DMS 273 (cell line): ENCODE data around the gene DNMT3B.

Experiments
- DNase-seq: peaks from one replicate; lab custom pipeline; 2025; ENCODE audit not compliant: unreplicated experiment; lab: John Stamatoyannopoulos, UW

The DNMT3B gene

DNA sequence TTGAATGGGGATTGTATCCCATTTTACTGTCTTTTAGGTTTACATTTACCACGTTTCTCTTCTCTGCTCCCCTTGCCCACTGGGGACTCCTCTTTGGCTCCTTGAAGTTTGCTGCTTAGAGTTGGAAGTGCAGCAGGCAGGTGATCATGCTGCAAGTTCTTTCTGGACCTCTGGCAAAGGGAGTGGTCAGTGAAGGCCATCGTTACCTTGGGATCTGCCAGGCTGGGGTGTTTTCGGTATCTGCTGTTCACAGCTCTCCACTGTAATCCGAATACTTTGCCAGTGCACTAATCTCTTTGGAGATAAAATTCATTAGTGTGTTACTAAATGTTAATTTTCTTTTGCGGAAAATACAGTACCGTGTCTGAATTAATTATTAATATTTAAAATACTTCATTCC lies 87.4 kb downstream of the DNMT3B start:
- no peak for DNase-seq

DNA sequence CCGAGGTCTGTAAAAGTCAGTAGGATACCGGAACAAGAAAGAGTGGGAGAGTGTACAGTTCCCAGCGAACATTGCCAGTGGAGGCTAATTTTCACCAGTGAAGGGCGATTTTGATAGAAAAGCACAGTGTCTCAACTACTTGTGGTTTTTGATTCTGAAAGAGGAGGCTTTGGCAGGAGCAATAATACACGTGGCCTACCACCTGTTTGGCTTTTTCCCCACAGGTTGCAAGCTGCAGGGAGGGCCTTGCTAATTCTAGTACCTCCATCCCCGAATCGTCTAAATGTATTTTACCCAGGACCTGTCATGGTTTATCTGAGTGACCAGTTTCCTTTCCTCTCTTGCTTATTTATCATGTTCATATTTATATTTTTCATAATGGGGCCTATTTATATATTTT lies 93.2 kb downstream of the DNMT3B start:
- peak; percentile 32 for DNase-seq

DNA sequence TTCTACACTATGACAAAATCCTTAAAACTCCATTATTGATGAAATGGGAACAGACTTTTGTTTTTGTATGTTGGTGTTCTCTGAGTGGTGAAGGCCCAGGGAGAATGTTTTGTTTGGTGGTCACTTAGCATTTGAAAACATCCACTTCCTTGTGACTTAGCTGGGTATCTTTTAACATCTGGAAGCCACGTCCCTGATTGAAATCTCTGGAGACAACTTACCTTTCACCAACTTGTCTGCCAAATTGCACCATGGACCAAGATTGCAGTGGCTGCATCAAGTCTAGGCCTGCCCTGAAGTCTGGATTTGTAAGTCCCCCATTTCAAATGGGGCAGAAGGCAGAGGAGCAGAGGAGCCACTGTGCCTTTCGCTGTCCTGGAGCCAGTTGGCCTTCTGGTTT lies 96.0 kb downstream of the DNMT3B start:
- DNase-seq, result peak; percentile 29
